Measurements from ENCODE around the gene TTC1.
"Not testable (repeated sequence)": the region's sequence is repeated elsewhere in the genome, so short reads cannot be mapped to it uniquely, and the experiment has no call there.

TTC1 gene

DNA sequence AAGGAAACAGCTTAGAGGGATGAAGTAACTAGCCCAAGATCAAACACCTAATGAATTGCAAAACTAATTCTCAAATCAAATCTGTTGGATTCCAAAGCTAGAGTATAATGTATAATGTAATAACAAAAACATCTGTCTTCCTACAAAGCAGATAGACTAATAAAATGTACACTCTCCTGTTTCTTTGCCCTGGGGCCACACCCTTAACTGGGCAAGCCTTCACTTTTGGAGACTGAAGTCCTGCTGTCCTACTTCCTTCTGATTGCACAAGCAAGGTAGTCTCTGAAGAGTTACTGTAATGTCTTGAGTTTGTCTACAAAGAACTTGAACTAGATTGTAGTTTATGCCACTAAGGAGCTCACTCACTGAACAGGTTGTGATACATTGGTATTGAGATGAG lies 2.5 kb downstream of the TTC1 start:
- Histone ChIP-seq H3K36me3 (ENCODE audit: control insufficient read depth, insufficient read depth, low read length) (no peaks in the 10 kb centered on the region), H3K9ac (ENCODE audit: low read length) (no peak overlapping the region), H3K4me1 (ENCODE audit: control insufficient read depth, insufficient read depth, low read length) (peaks cover 2% of the 10 kb centered on the region), H3K4me3 (ENCODE audit: low read length) (no peak overlapping the region), H3K27me3 (ENCODE audit: control insufficient read depth, insufficient read depth, low read length) (no peaks in the 10 kb centered on the region), H3K27ac (ENCODE audit: low read depth, low read length) (no peak overlapping the region)

DNA sequence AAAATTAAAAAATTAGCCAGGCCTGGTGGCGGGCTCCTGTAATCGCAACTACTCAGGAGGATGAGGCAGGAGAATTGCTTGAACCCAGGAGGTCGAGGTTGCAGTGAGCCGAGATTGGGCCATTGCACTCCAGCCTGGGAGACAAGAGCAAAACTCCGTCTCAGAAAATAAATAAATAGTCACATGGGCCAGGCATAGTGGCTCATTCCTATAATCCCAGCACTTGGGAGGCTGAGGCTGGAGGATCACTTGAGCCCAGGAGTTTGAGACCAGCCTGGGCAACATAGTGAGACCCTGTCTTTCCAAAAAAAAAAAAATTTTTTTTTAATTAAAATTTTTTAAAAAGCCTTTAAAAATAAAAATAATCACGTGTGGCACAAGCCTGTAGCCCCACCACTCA lies 5.3 kb downstream of the TTC1 start:
- not testable (repeated sequence) for H3K27ac ChIP-seq (ENCODE audit: low read depth, low read length); H3K4me1 ChIP-seq (ENCODE audit: control insufficient read depth, insufficient read depth, low read length); H3K4me3 ChIP-seq (ENCODE audit: low read length); H3K27me3 ChIP-seq (ENCODE audit: control insufficient read depth, insufficient read depth, low read length); H3K9ac ChIP-seq (ENCODE audit: low read length); H3K36me3 ChIP-seq (ENCODE audit: control insufficient read depth, insufficient read depth, low read length)

DNA sequence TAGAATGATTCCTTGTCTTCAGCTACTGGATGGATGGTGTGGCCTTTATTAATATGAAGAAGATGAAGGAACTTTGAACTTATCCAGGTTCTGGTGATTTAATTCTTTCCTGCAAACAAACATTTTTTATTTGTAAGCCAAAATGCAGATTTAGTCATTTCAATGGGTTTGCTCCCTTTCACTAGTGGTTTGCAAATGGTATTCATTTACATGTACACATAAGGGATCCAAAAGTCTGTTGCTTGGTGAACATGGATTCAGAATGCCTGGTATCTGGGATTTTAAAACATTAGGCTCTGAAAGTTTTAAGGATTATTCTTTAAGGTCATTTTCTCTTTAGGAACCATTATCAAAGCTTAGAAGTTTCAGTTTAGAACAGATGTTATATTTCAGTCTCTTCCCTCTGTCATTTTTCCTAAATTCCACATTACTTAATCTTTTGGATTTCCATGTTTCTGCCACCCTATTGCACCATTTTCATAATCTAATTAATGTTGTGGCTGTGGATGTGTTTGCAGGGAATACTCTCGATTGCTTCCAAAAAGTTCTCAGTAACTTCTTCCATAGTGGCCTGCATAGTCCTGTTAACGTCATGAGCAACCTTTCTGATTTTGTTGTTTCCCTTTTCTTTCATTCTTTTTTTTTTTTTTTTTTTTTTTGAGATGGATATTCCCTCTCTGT lies 10.1 kb downstream of the TTC1 start:
- Histone ChIP-seq H3K27ac (ENCODE audit: low read depth, low read length) (no peak overlapping the region), H3K4me3 (ENCODE audit: low read length) (no peak overlapping the region), H3K36me3 (ENCODE audit: control insufficient read depth, insufficient read depth, low read length) (peaks cover 4% of the 10 kb centered on the region), H3K4me1 (ENCODE audit: control insufficient read depth, insufficient read depth, low read length) (no peaks in the 10 kb centered on the region), H3K9ac (ENCODE audit: low read length) (no peak overlapping the region), H3K27me3 (ENCODE audit: control insufficient read depth, insufficient read depth, low read length) (no peaks in the 10 kb centered on the region)

DNA sequence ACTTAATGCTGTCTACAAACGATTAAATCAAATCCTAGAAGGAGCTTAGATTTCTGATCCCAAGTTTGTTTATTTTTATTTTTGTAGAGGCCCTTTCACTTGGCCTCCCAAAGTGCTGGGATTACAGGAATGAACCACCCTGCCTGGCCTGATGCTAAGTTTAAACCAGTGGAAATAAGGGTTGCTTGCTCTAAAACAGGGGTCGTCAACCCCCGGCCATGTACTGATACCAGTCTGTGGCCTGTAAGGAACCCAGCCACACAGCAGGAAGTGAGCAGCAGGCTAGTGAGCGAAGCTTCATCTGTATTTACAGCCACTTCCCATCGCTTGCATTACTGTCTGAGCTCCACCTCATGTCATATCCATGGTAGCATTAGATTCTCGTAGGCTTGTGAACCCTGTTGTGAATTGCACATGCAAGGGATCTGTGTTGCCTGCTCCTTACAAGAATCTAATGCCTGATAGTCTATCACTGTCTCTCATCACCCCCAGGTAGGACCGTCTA lies 11.4 kb downstream of the TTC1 start:
- Histone ChIP-seq H3K36me3 (ENCODE audit: control insufficient read depth, insufficient read depth, low read length) (peaks cover 4% of the 10 kb centered on the region), H3K9ac (ENCODE audit: low read length) (no peak overlapping the region), H3K4me1 (ENCODE audit: control insufficient read depth, insufficient read depth, low read length) (no peaks in the 10 kb centered on the region), H3K4me3 (ENCODE audit: low read length) (no peak overlapping the region), H3K27me3 (ENCODE audit: control insufficient read depth, insufficient read depth, low read length) (no peaks in the 10 kb centered on the region), H3K27ac (ENCODE audit: low read depth, low read length) (no peak overlapping the region)

DNA sequence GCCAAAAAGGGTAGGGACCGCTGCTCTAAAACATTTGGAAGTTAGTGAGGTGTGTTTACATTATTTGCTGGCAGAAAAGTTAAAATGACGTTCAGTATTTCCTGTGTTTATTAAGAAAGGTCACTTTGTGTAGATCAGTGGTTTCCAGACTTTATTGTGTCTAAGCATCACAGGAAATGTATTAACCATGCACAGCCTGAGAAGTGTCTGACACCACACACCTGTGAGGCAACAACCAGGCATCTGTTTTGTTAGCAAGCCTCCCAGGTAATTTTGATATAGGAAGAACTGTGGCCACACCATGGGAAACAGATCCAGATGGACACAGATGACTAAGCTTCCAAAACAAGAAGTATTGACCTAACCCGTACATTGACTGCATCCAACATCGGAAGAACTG lies 12.0 kb downstream of the TTC1 start:
- H3K27me3 ChIP-seq (ENCODE audit: control insufficient read depth, insufficient read depth, low read length), result no peaks in the 10 kb centered on the region
- no peak overlapping the region for H3K27ac ChIP-seq (ENCODE audit: low read depth, low read length)
- no peaks in the 10 kb centered on the region for H3K4me1 ChIP-seq (ENCODE audit: control insufficient read depth, insufficient read depth, low read length)
- H3K36me3 ChIP-seq (ENCODE audit: control insufficient read depth, insufficient read depth, low read length), result peaks cover 7% of the 10 kb centered on the region
- H3K9ac ChIP-seq (ENCODE audit: low read length), result no peak overlapping the region
- H3K4me3 ChIP-seq (ENCODE audit: low read length), result no peak overlapping the region

DNA sequence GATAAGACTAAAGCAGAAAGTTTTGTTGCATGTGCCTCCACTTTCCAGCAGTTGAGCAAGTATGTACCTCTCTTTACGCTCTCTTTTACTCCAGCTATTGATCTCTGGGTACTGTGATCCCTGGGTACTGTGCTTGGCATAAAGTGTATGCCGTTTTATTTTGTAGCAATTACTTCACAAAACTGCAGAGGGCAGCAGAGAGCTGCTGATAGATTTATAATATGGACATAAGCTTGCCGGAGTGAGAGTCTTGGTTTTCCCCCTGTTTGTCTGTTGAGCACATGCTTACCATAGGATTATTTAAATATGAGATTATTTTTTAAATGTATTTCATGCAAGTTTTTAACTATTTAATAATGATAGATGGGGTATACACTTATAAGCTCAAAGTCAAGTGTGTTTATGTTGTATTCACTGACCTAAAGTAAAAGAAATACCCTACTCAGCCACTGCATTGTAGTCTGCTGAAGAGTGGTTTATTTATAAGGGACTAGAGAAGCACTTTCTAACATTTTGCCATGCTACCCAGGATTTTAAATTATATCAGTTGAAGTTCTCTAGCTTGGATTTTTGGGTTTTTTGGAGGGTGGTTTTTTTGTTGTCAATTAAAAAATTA lies 13.0 kb downstream of the TTC1 start:
- Histone ChIP-seq H3K36me3 (ENCODE audit: control insufficient read depth, insufficient read depth, low read length) (peaks cover 7% of the 10 kb centered on the region), H3K27me3 (ENCODE audit: control insufficient read depth, insufficient read depth, low read length) (no peaks in the 10 kb centered on the region), H3K4me1 (ENCODE audit: control insufficient read depth, insufficient read depth, low read length) (no peaks in the 10 kb centered on the region), H3K9ac (ENCODE audit: low read length) (no peak overlapping the region), H3K27ac (ENCODE audit: low read depth, low read length) (no peak overlapping the region), H3K4me3 (ENCODE audit: low read length) (no peak overlapping the region)

DNA sequence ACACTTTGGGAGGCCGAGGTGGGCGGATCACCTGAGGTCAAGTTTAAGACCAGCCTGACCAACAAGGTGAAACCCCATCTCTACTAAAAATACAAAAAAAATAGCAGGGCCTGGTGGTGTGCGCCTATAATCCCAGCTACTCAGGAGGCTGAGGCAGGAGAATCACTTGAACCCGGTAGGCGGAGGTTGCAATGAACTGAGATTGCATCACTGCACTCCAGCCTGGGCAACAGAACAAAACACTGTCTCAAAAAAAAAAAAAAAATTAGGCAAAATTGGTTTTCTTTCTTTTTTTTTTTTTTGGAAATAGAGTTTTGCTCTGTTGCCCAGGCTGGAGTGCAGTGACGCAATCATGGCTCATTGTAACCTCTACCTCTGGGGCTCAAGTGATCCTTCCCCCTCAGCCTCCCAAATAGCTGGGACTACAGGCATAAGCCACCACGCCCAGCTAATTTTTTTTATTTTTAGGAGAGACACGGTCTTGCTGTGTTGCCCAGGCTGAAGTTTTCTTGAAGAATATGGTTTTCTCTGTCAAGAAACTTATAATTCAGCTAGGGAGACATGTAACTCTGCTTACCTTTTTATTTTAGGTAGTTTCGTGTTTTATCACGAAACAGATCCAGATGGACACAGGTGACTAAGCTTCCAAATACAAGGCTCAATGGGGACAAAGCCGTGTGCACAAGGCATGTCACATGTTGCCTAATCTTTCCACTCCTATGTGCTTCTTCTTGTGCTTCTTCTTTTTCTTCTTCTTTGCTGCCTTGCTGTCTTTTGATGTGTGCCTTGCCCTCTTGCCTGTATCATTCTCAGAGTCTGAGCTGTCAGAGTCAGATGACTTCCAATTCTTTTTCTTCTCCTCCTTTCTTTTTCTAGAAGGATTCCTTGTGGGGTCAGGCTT lies 14.3 kb downstream of the TTC1 start:
- no peaks in the 10 kb centered on the region for H3K27me3 ChIP-seq (ENCODE audit: control insufficient read depth, insufficient read depth, low read length)
- H3K9ac ChIP-seq (ENCODE audit: low read length), result no peak overlapping the region
- H3K36me3 ChIP-seq (ENCODE audit: control insufficient read depth, insufficient read depth, low read length), result peaks cover 5% of the 10 kb centered on the region
- no peaks in the 10 kb centered on the region for H3K4me1 ChIP-seq (ENCODE audit: control insufficient read depth, insufficient read depth, low read length)
- H3K4me3 ChIP-seq (ENCODE audit: low read length), result no peak overlapping the region
- no peak overlapping the region for H3K27ac ChIP-seq (ENCODE audit: low read depth, low read length)

DNA sequence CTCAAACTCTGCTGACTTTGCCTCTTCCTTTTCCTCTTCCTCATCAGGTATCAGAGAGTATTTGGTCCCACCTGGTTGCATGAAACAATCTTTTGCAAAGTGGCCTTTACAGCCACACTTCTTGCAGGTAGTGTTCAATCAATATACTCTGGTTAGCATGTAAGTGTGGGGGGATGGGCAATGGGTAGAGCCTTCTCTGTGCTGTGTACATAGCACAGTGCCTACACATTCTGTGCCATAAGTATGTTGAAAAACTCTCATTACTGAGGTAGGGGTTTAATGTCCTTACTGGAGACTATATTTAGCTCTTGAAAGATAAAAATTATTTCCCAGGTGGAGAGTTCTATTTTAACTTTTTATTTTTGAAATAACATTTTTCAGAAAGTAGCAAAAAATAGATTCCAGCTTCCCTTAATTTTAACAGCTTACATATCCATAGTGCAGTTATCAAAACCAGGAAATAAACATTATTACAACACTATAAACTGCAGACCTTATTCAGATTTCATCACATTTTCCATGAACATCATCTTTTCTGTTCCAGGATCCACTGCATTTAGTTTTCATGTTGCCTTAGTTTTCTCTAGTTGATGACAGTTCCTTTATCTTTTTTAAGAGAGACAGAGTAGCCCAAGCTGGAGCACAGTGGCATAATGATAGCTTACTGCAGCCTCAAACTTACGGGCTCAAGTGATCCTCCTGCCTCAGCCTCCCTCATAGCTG lies 15.1 kb downstream of the TTC1 start:
- Histone ChIP-seq H3K9ac (ENCODE audit: low read length) (no peak overlapping the region), H3K4me1 (ENCODE audit: control insufficient read depth, insufficient read depth, low read length) (no peaks in the 10 kb centered on the region), H3K27me3 (ENCODE audit: control insufficient read depth, insufficient read depth, low read length) (no peaks in the 10 kb centered on the region), H3K36me3 (ENCODE audit: control insufficient read depth, insufficient read depth, low read length) (peaks cover 5% of the 10 kb centered on the region), H3K27ac (ENCODE audit: low read depth, low read length) (no peak overlapping the region), H3K4me3 (ENCODE audit: low read length) (no peak overlapping the region)

DNA sequence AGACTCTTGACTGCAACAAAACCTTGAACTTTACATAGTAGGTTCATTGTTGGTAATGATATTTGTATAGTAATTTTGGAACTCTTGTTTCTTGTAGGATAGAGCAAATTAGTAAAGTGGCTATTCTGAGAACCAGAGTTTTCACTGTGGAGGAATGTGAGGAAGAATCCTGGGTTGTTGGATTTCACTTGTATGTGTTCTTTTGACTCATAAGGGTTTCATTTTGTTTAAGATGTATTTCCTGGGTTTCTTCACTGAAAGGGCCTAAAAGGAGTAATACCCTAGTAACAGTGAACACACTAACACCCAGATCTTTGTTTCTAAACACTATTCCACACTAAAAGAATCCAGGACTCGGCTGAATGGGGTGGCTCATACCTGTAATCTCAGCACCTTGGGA lies 20.1 kb downstream of the TTC1 start:
- Histone ChIP-seq H3K27me3 (ENCODE audit: control insufficient read depth, insufficient read depth, low read length) (no peaks in the 10 kb centered on the region), H3K27ac (ENCODE audit: low read depth, low read length) (no peak overlapping the region), H3K4me3 (ENCODE audit: low read length) (no peak overlapping the region), H3K36me3 (ENCODE audit: control insufficient read depth, insufficient read depth, low read length) (peaks cover 5% of the 10 kb centered on the region), H3K4me1 (ENCODE audit: control insufficient read depth, insufficient read depth, low read length) (peaks cover 2% of the 10 kb centered on the region), H3K9ac (ENCODE audit: low read length) (no peak overlapping the region)

DNA sequence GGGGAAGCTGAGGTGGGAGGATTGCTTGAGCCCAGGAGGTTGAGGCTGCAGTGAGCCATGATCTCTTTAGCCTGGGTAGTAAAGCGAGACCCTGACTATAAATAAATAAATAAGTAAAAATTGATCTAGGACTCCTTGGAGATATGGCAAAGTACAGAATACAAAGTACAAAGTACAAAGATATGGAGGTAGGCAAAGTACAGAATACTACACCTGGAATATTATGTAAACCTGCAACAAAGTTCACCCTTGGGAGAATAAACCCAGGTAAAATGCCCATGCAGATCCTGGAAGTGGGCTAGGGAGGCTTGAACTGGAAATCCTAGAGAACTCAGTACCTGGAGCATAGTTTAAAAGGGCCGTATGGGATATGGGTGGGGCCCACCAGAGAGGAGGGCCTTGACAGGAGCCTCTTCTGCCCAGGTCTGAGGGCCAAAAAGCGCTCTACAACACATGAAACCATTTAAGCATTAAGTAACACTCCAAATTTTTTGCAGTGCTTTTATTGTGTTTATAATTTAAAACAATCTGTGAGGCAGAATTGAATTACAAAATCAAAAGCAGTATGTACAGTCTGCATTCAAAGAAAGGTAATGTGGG lies 20.7 kb downstream of the TTC1 start:
- H3K27me3 ChIP-seq (ENCODE audit: control insufficient read depth, insufficient read depth, low read length), result no peaks in the 10 kb centered on the region
- no peak overlapping the region for H3K9ac ChIP-seq (ENCODE audit: low read length)
- H3K27ac ChIP-seq (ENCODE audit: low read depth, low read length), result no peak overlapping the region
- H3K36me3 ChIP-seq (ENCODE audit: control insufficient read depth, insufficient read depth, low read length), result peaks cover 5% of the 10 kb centered on the region
- H3K4me3 ChIP-seq (ENCODE audit: low read length), result no peak overlapping the region
- H3K4me1 ChIP-seq (ENCODE audit: control insufficient read depth, insufficient read depth, low read length), result peaks cover 2% of the 10 kb centered on the region

DNA sequence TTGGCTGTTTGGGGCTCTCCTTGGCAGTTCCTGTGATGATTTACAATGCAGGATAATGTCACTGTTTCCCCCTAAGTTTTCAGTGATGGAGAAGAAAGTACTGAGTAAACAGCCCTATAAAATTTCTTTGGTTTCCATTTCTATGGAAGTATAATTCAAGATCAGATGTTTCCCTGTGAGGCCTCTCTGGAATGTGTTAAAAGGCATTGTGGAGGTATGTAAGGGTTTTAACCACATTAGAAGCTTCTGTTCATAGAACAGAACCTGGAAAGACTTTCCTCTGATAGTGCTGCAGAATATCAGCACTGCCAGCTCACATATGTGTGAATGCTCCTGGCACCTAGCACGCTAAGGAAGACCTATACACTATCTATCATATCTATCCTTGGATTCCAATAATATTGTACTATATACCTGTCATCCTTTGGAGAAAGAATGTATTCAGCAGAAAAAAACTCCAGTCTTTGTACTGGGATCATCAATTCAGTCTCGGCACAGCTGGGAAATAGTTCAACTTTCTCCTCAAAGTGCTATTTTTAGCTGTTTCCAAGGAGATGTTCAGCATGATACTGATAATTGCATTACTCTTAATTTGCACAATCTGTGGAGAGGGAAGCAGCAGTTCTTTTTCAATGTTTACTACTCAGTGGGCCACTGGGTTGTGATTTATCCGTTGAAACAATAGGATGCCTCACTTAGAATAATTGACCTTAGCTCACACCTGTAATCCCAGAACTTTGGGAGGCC lies 21.9 kb downstream of the TTC1 start:
- Histone ChIP-seq H3K27me3 (ENCODE audit: control insufficient read depth, insufficient read depth, low read length) (no peaks in the 10 kb centered on the region), H3K4me3 (ENCODE audit: low read length) (no peak overlapping the region), H3K4me1 (ENCODE audit: control insufficient read depth, insufficient read depth, low read length) (peaks cover 2% of the 10 kb centered on the region), H3K9ac (ENCODE audit: low read length) (no peak overlapping the region), H3K27ac (ENCODE audit: low read depth, low read length) (no peak overlapping the region), H3K36me3 (ENCODE audit: control insufficient read depth, insufficient read depth, low read length) (peaks cover 2% of the 10 kb centered on the region)
